Measurements from ENCODE around the gene PRKAR1B.

DNA sequence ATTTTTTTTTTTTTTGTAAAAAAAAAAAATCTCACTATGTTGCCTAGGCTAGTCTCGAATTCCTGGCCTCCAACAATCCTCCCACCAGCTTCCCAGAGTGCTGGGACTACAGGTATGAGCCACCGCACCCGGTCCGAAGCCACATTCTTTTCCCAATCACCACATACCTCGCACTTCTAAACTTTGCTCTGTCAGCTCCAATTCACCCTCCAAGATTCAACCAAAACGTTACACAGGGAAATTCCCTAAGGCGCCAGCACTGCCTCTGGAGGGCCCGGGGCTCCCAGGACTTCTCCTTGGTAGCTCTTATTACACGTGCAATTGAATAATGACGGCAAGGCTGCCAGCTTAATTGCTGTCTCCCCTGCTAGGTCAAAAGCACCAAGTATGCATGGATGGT is 10.9 kb downstream of the PRKAR1B start:
- TF ChIP-seq, protein P1, sequence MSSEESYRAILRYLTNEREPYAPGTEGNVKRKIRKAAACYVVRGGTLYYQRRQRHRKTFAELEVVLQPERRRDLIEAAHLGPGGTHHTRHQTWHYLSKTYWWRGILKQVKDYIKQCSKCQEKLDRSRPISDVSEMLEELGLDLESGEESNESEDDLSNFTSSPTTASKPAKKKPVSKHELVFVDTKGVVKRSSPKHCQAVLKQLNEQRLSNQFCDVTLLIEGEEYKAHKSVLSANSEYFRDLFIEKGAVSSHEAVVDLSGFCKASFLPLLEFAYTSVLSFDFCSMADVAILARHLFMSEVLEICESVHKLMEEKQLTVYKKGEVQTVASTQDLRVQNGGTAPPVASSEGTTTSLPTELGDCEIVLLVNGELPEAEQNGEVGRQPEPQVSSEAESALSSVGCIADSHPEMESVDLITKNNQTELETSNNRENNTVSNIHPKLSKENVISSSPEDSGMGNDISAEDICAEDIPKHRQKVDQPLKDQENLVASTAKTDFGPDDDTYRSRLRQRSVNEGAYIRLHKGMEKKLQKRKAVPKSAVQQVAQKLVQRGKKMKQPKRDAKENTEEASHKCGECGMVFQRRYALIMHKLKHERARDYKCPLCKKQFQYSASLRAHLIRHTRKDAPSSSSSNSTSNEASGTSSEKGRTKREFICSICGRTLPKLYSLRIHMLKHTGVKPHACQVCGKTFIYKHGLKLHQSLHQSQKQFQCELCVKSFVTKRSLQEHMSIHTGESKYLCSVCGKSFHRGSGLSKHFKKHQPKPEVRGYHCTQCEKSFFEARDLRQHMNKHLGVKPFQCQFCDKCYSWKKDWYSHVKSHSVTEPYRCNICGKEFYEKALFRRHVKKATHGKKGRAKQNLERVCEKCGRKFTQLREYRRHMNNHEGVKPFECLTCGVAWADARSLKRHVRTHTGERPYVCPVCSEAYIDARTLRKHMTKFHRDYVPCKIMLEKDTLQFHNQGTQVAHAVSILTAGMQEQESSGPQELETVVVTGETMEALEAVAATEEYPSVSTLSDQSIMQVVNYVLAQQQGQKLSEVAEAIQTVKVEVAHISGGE (CRISPR knock-in tag; IDR thresholded peaks at IDR 0.05), result no peak
- TF ChIP-seq NR2F1 (conservative IDR thresholded peaks at IDR 0.05) (no peak), IKZF2 (IDR thresholded peaks at IDR 0.05) (no peak)

Measured in GM12878 (cell line).